Endothelial cell of coronary artery (primary cell): ENCODE data around the gene ZNF593OS. TPM values are rescaled to one million over a fixed set of nuclear protein-coding genes. Genes with fewer than 3 reads are reported as not detected.

Source experiments
- total RNA-seq: library from RNA; depleted of rRNA; stranded (reverse); fragments of >200 nt; gene quantifications from 2 replicates; pipeline ENCODE4 v1.2.3, GENCODE V29; 2014

The ZNF593OS gene
- total RNA-seq: 0.09 TPM in 1 of 2 replicates, not detected in the other

DNA sequence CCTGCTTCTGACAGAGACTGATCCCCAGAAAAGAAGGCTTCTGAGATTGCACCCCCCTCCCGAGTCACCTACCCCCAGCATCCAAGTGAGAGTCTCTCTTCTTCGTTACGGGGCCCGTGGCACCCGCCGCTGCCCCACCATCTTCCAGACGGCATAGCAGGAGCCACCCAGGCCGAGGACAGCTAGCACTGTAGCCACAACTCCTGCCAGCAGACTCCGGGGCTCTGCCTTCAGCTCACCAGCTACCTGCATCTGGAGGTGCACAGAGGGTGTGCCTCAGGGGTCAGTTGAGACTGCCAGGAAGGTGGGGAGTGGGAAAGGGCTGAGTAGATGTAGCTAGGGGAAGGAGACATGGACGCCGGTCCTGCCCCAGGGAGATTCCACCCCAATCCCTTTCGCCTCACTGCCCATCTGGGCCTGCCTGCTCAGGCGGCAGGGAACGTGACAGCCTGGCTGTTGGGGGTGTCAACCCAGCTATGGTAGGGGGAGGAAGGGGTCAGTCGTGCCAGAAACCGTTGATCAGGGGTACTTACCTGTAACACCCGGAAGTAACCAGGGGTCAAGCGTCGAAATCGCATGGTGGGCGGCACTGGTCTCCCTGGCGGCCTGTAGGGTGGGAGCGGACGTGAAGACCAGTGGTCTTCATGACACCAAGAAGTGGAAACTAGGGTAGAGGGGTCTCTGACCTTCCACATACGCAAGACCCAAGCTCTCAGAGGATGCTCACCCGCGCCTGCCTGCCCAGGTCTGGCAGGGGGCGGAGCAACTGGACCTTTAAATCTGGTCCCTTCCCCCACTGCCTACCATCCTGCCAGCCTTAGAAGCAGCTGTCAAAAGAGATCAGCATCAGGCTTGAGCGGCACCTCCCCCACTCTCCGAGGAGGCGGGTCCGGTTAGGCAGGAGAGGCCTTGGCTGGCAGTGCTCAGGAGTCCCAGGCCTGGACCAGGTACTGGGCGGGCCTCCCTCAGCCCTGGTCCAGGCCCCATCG, at the start of gene ZNF593OS:
Gene ZNF593OS (minus strand): TSS at position 749 of the 989 bp plus-strand sequence. CDS start 171 bp downstream, at position 578.

DNA sequence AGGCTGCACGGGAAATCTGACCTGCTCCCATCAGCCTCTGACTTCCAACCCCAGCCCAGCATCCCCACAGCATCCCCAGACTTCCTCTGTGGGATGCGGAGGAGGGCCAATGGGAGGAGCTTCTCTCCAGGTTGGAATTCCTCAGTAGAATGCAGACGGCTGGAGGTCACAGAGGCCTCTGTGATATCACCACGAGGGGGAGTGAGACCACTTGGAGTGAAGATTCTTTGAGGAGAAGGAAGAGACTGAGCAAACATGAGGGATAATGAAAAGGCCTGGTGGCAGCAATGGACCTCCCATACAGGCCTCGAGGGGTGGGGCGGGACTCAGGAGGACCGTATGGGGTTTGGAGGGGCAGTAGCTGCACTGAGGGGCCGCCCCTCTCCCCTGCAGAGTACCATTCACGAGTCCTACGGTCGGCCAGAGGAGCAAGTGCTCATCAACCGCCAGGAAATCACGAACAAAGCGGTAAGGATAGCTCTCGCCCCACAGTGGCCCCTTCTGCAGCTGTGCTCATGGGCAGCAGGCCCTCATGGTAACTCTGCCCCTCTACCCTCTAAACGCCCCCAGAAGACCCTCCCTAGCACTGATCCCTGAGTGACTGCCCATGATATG, 18.8 kb upstream of the ZNF593OS start, which contains the start of gene CATSPER4:
Gene CATSPER4 (plus strand): TSS at position 230 of the 615 bp plus-strand sequence. CDS start 26 bp downstream, at position 256.

DNA sequence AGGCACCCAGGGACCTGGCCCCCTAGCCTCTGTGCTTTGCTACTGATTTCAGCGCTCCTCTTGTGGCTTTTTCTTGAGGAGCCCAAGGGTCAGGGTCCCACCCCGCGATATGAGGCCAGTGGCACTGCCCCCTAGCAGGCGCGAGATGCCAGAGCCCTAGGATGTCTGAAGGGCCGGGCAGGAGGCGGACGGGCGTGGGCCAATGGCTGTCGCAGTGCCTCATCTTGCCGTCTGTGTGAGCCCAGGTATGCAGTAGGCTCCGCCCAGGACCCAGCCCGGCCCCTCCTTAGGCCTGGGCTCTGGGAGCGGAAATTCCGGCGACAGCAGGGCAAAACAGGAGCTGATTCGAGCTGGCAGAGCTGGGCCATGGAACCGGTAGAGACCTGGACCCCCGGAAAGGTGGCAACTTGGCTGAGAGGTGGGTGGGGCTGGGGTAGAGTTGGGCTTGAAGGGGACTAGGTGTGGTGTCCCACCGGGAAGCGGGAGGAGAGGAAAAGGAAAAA, 5.6 kb upstream of the ZNF593OS start, which contains the start of gene CNKSR1:
Gene CNKSR1 (plus strand): TSS at position 310 of the 503 bp plus-strand sequence. CDS start 57 bp downstream, at position 367.

DNA sequence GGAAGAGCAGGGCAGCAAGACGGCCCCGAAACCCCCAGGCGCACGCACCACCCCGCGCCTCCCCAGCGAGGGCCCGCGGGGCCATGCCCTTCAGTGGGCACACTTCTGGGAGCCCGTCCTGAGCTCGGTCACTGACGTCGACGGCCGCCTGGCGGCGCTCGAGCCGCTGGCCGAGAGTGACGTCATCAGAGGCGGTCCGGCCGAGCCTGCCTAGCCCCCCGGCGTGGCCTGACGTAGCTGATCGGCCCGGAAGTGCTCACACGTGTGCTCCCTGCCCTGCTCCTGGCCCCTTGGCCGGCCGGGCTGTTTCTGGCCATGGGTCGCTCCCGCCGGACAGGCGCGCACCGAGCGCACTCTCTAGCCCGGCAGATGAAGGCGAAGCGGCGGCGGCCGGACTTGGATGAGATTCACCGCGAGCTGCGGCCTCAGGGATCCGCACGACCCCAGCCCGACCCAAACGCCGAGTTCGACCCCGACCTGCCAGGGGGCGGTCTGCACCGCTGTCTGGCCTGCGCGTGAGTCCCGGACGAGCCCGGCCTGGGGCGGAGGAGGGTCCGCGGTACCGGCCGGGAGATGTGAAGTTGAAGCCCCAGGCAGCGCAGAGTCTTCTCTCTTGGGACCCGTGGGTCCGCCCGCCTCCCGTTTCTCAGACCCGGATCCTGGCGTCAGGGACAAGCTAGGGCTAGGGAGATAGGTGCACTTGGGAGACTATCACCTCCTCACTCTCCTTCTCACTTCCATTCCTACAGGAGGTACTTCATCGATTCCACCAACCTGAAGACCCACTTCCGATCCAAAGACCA, 1.8 kb downstream of the ZNF593OS start, which contains the start of gene ZNF593:
Gene ZNF593 (plus strand): TSS at position 240 of the 803 bp plus-strand sequence. CDS start 76 bp downstream, at position 316.

DNA sequence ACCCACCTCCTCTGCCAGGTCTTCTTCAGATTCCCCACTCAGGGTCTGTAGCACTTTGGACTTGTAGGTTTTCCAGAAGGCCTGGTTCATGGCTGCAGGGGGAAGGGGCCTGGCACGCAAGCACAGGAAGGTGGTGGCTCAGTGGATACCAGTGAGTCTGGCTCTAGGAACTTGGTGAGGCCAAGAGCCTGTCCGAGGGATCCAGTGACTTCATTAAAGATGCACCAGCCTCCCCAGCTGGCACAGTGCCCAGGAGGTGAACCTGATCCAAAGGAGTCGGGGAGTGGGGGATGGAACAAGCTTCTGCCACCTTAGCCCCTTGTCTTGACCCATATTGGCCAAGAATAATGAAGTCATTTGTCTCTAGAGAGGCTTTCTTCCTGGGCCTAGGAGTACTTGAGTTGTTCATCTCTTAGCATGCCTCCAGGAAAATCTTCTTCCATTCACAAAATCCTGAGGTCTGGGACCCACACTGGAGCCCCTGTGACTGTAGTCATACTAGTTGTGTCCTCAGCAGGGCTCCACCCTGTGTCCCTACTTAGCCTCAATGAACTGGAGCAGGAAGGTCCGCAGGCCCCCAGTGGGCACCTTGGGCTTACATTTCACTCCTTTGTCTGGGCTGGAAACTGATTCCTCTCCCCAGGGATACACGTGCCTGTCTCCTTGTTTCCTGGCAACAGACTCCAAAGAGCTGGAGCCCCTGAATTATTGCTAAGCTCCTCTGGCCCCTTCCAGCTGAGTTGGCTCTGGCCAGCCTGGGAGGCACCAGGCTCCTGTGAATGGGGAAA, 3.0 kb downstream of the ZNF593OS start, which contains the start of gene C1orf232:
Gene C1orf232 (minus strand): TSS at position 554 of the 788 bp plus-strand sequence. CDS start 464 bp downstream, at position 90.

DNA sequence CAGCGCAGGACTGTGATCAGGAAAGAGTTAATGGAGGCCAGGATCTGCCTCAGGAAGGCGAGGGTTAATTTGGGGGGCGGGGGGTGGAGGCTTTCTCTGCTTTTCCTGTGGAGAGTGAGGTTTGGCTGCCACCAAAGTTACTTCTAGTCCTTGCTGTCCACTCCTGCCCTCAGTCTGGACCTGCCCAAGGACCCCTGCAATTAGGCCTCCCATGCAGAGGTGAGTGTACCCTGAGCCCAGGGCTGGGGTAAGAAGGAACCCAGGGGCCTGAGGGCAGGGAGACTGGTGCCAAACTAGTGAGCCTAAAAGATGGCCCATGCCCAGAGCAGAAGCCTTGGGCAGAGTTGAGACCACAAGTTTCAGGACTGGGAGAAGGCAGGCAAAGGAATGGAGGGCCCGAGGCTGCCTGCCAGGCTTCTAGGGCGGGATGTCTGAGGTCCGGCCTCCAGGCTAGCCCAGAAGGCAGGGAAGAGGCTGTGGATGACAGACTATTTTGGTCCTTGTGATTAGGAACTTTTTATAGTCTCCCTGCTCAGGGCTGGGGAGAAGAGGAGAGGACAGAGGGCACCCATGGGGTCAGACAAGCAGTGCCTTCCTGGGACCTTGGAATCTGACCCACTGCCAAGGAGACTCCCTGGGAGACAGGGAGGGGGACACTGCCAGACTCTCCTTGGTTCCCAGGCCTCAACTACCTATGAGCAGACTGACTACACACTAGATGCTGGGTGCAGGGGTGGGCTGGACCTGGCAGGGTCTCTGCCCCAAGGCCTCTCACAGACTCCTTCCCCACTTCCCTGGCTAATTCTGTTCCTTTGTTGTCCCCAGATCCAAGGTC, 12.5 kb downstream of the ZNF593OS start, which contains the start of gene FAM110D:
Gene FAM110D (plus strand): TSS at position 172 of the 835 bp plus-strand sequence. CDS start 2,213 bp downstream, outside the sequence.

Other genes starting within 250 kb of the ZNF593OS start
- gene PAFAH2, start 173.8 kb downstream of the ZNF593OS start, total RNA-seq: 4.6 and 5.7 TPM in 2 replicates
- gene EXTL1, start 150.1 kb downstream of the ZNF593OS start, total RNA-seq: not detected in 2 replicates
- gene SLC30A2, start 125.7 kb downstream of the ZNF593OS start, total RNA-seq: not detected in 2 replicates
- gene TRIM63, start 104.2 kb downstream of the ZNF593OS start, total RNA-seq: not detected in 2 replicates
- gene PDIK1L, start 60.0 kb downstream of the ZNF593OS start, total RNA-seq: 3.2 and 4.3 TPM in 2 replicates
- gene FAM110D, start 12.8 kb downstream of the ZNF593OS start, total RNA-seq: 2.5 and 4.0 TPM in 2 replicates
- not detected in 2 replicates for gene C1orf232, start 2.9 kb downstream of the ZNF593OS start, total RNA-seq
- gene ZNF593, start 1.9 kb downstream of the ZNF593OS start, total RNA-seq: 30.2 and 31.8 TPM in 2 replicates
- gene CNKSR1, start 5.7 kb upstream of the ZNF593OS start, total RNA-seq: 0.28 TPM in 1 of 2 replicates, not detected in the other
- gene CATSPER4, start 18.8 kb upstream of the ZNF593OS start, total RNA-seq: not detected in 2 replicates
- gene CEP85, start 62.4 kb upstream of the ZNF593OS start, total RNA-seq: 8.3 and 10.1 TPM in 2 replicates
- 24.9 and 27.4 TPM in 2 replicates for gene SH3BGRL3, start 108.3 kb upstream of the ZNF593OS start, total RNA-seq
- gene UBXN11, start 134.8 kb upstream of the ZNF593OS start, total RNA-seq: 3.1 and 4.8 TPM in 2 replicates
- gene CD52, start 146.1 kb upstream of the ZNF593OS start, total RNA-seq: not detected in 2 replicates
- gene CRYBG2, start 182.3 kb upstream of the ZNF593OS start, total RNA-seq: 0.36 TPM in 1 of 2 replicates, not detected in the other
- gene ZNF683, start 200.9 kb upstream of the ZNF593OS start, total RNA-seq: not detected in 2 replicates
- gene LIN28A, start 239.0 kb upstream of the ZNF593OS start, total RNA-seq: not detected in 2 replicates